ENCODE results near the gene RAMP3. TPM values are rescaled to one million over a fixed set of nuclear protein-coding genes. Genes with fewer than 3 reads are reported as not detected.

The RAMP3 gene
- total and polyA plus RNA-seq, 2 donors (not counting 1 experiment from before 2014, with no cell fraction given) = not detected

DNA sequence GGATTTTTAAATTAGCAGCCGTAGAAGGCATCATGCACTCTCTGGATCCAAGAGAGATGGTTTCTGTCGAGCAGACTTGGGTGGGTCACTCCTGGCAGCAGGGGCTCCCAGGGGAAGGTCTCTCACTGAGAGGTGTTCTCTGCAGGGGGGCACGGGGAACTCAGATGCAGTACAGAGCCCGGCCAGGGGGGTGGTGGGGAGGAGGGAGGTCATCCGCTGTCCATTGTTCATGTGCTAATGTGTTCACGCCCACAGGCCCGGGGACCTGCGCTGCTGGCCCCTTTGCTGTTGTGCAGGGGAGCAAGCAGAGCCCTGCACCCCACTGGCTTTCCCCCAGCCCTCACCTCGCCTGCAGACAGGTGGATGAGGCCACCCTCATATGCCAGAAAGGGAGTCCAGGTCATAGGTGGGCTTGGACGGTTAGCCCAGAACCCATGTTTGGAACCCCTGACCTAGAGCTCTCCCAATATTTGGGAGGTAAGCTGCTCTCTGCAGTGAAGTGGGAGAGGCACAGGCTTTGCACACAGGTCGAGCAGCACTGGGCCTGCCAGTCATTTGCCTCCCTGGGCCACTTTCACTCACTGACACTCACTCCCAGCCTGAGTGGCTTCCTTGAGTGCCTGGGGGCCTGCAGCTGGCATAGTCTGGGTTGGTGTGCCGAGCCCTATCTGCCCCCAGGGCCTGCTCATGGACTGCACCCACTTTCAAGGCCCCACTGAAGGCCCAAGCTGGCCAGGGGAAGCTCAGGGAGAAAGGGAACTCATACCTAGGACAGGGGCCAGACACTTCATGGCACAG, 33.5 kb upstream of the RAMP3 start:
- DNase-seq (no peak), ATAC-seq (ENCODE audit: low read depth) (no peak)
- no peak overlapping the region for H3K4me3 ChIP-seq (ENCODE audit: control extremely low read depth in 1 of 5, extremely low read depth in 1 of 5, insufficient read depth in 1 of 5, low read depth in 2 of 5, low read length in 4 of 5)
- WGBS (ENCODE audit: insufficient coverage) = 96% methylated on average over 8 of the region's 12 CpGs
- Mint-ChIP-seq H3K27me3 (no peaks in the 10 kb centered on the region), H3K4me1 (peaks cover 7% of the 10 kb centered on the region), H3K4me3 (no peak overlapping the region), H3K27ac (no peak overlapping the region), H3K9me3 (ENCODE audit: insufficient read depth) (no peaks in the 10 kb centered on the region)
- H3K79me2 ChIP-seq (ENCODE audit: control insufficient read depth, insufficient read depth, low read length) = no peaks in the 10 kb centered on the region
- H3K9me3 ChIP-seq (ENCODE audit: control extremely low read depth in 1 of 3, control insufficient read depth in 2 of 3, insufficient read depth in 1 of 3, low read length in 2 of 3) = no peaks in the 10 kb centered on the region
- no peak overlapping the region for H3K27ac ChIP-seq (ENCODE audit: low read length in 2 of 2)
- H3K27me3 ChIP-seq (replicated peaks in 1 of 4; ENCODE audit: control extremely low read depth in 1 of 4, control insufficient read depth in 3 of 4, insufficient read depth in 4 of 4, low read length in 3 of 4) = no peaks in the 10 kb centered on the region
- intact Hi-C loops (cut with micrococcal nuclease) = no loop called here
- ChIA-PET POLR2A (no interaction called here), CTCF (interaction anchor here (0.6 to 3.7 kb wide), 6 partner anchors 12 to 734 kb away, joined by 3 to 11 read pairs (median 4); no protein-coding TSS in a partner anchor)
- peaks cover 0 to 15% of the 10 kb centered on the region in 2 donors for H3K4me1 ChIP-seq (ENCODE audit: control insufficient read depth in 2 of 2, insufficient read depth in 2 of 2, low read length in 2 of 2)
- no peaks in the 10 kb centered on the region for H3K36me3 ChIP-seq (replicated peaks in 1 of 2; ENCODE audit: control extremely low read depth in 1 of 2, control insufficient read depth in 1 of 2, extremely low read depth in 1 of 2, insufficient read depth in 2 of 2, low read length in 1 of 2)
- H4K20me1 ChIP-seq (ENCODE audit: control insufficient read depth, insufficient read depth, low read length, poor library complexity, severe bottlenecking) = no peaks in the 10 kb centered on the region
- TF ChIP-seq, protein P1, sequence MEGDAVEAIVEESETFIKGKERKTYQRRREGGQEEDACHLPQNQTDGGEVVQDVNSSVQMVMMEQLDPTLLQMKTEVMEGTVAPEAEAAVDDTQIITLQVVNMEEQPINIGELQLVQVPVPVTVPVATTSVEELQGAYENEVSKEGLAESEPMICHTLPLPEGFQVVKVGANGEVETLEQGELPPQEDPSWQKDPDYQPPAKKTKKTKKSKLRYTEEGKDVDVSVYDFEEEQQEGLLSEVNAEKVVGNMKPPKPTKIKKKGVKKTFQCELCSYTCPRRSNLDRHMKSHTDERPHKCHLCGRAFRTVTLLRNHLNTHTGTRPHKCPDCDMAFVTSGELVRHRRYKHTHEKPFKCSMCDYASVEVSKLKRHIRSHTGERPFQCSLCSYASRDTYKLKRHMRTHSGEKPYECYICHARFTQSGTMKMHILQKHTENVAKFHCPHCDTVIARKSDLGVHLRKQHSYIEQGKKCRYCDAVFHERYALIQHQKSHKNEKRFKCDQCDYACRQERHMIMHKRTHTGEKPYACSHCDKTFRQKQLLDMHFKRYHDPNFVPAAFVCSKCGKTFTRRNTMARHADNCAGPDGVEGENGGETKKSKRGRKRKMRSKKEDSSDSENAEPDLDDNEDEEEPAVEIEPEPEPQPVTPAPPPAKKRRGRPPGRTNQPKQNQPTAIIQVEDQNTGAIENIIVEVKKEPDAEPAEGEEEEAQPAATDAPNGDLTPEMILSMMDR (IDR thresholded peaks at IDR 0.05) = no peak
- no peak for TF ChIP-seq EZH2 (IDR thresholded peaks at IDR 0.05; ENCODE audit: borderline replicate concordance, insufficient read depth, low read depth, low read length, poor library complexity, severe bottlenecking)
- H3K4me2 ChIP-seq (replicated peaks; ENCODE audit: low read depth, low read length, poor library complexity, severe bottlenecking) = no peak overlapping the region
- no peak overlapping the region for H3K9ac ChIP-seq (ENCODE audit: low read length)
- no peak overlapping the region for H2AFZ ChIP-seq (ENCODE audit: insufficient read depth, low read depth, low read length, poor library complexity, severe bottlenecking)

GRCh38 chr7:45125193-45125904, 32.2 kb upstream of the RAMP3 start:
- Histone ChIP-seq H2AFZ (ENCODE audit: insufficient read depth, low read depth, low read length, poor library complexity, severe bottlenecking) (no peak overlapping the region), H3K36me3 (replicated peaks in 1 of 2; ENCODE audit: control extremely low read depth in 1 of 2, control insufficient read depth in 1 of 2, extremely low read depth in 1 of 2, insufficient read depth in 2 of 2, low read length in 1 of 2) (no peaks in the 10 kb centered on the region), H3K27me3 (replicated peaks in 1 of 4; ENCODE audit: control extremely low read depth in 1 of 4, control insufficient read depth in 3 of 4, insufficient read depth in 4 of 4, low read length in 3 of 4) (no peaks in the 10 kb centered on the region), H3K4me1 (ENCODE audit: control insufficient read depth in 2 of 2, insufficient read depth in 2 of 2, low read length in 2 of 2) (peaks cover 0 to 10% of the 10 kb centered on the region in 2 donors), H3K4me2 (replicated peaks; ENCODE audit: low read depth, low read length, poor library complexity, severe bottlenecking) (no peak overlapping the region), H3K9ac (ENCODE audit: low read length) (no peak overlapping the region), H3K9me3 (ENCODE audit: control extremely low read depth in 1 of 3, control insufficient read depth in 2 of 3, insufficient read depth in 1 of 3, low read length in 2 of 3) (no peaks in the 10 kb centered on the region), H3K27ac (ENCODE audit: low read length in 2 of 2) (no peak overlapping the region), H3K79me2 (ENCODE audit: control insufficient read depth, insufficient read depth, low read length) (no peaks in the 10 kb centered on the region), H3K4me3 (ENCODE audit: control extremely low read depth in 1 of 5, extremely low read depth in 1 of 5, insufficient read depth in 1 of 5, low read depth in 2 of 5, low read length in 4 of 5) (no peak overlapping the region), H4K20me1 (ENCODE audit: control insufficient read depth, insufficient read depth, low read length, poor library complexity, severe bottlenecking) (no peaks in the 10 kb centered on the region)
- Mint-ChIP-seq H3K9me3 (ENCODE audit: insufficient read depth) (no peaks in the 10 kb centered on the region), H3K4me3 (no peak overlapping the region), H3K27ac (no peak overlapping the region), H3K4me1 (peaks cover 7% of the 10 kb centered on the region), H3K27me3 (no peaks in the 10 kb centered on the region)
- ChIA-PET CTCF (interaction anchor here (1.1 to 3.7 kb wide), 3 partner anchors 10 to 268 kb away, joined by 4 to 11 read pairs (median 7); no protein-coding TSS in a partner anchor), POLR2A (no interaction called here)
- ATAC-seq (ENCODE audit: low read depth) (no peak), DNase-seq (no peak)
- WGBS (ENCODE audit: insufficient coverage) = 95% methylated on average over 9 of the region's 11 CpGs
- TF ChIP-seq EZH2 (IDR thresholded peaks at IDR 0.05; ENCODE audit: borderline replicate concordance, insufficient read depth, low read depth, low read length, poor library complexity, severe bottlenecking) = no peak
- TF ChIP-seq, protein P1 (IDR thresholded peaks at IDR 0.05) = no peak
- intact Hi-C loops (cut with micrococcal nuclease) = no loop called here

Measured in B cell (primary cell).